ENCODE results near the gene CHERP.
A peak's percentile ranks its signal among the peaks of the same experiment; 100 is the strongest.
"Not testable (repeated sequence)": the region's sequence is repeated elsewhere in the genome, so short reads cannot be mapped to it uniquely, and the experiment has no call there.

Gene CHERP

GRCh38 chr19:16571822-16572331 is 29.6 kb upstream of the CHERP start:
- no peaks in the 10 kb centered on the region for H3K9me3 Mint-ChIP-seq
- peak in 2 of 3 experiments; percentile 35 to 37 for DNase-seq
- peaks cover 40 to 42% of the 10 kb centered on the region in 2 donors for H3K4me1 Mint-ChIP-seq (ENCODE audit: low read depth in 2 of 2)
- peak overlapping the region; percentile 94 to 99 for H3K4me3 Mint-ChIP-seq
- H3K36me3 Mint-ChIP-seq (ENCODE audit: insufficient read depth): peaks cover 67% of the 10 kb centered on the region
- ATAC-seq (replicated peaks): peak; percentile 51
- H3K27me3 Mint-ChIP-seq: no peaks in the 10 kb centered on the region
- H3K27ac Mint-ChIP-seq: peak overlapping the region; percentile 99 to 100

GRCh38 chr19:16571283-16571682 is 29.0 kb upstream of the CHERP start:
- peak overlapping the region; percentile 99 to 100 for H3K27ac Mint-ChIP-seq
- ATAC-seq (replicated peaks) (no peak), DNase-seq (no peak)
- H3K4me3 Mint-ChIP-seq: peak overlapping the region; percentile 94 to 99
- no peaks in the 10 kb centered on the region for H3K9me3 Mint-ChIP-seq
- H3K36me3 Mint-ChIP-seq (ENCODE audit: insufficient read depth): peaks cover 67% of the 10 kb centered on the region
- no peaks in the 10 kb centered on the region for H3K27me3 Mint-ChIP-seq
- H3K4me1 Mint-ChIP-seq (ENCODE audit: low read depth in 2 of 2): peaks cover 44 to 46% of the 10 kb centered on the region in 2 donors

- Mint-ChIP-seq H3K27ac (peak overlapping the region in 1 of 2 donors; percentile 84), H3K9me3 (no peaks in the 10 kb centered on the region), H3K4me3 (no peak overlapping the region), H3K27me3 (no peaks in the 10 kb centered on the region), H3K36me3 (ENCODE audit: insufficient read depth) (peaks cover 62% of the 10 kb centered on the region), H3K4me1 (ENCODE audit: low read depth in 2 of 2) (peaks cover 40 to 43% of the 10 kb centered on the region in 2 donors)
- ATAC-seq (replicated peaks) (no peak), DNase-seq (no peak)
Observed at GRCh38 chr19:16569609-16570320, 27.5 kb upstream of the CHERP start.

- Mint-ChIP-seq H3K36me3 (ENCODE audit: insufficient read depth) (peaks cover 64% of the 10 kb centered on the region), H3K27me3 (no peaks in the 10 kb centered on the region), H3K27ac (peak overlapping the region; percentile 95 to 97), H3K4me1 (ENCODE audit: low read depth in 2 of 2) (peaks cover 16 to 21% of the 10 kb centered on the region in 2 donors), H3K4me3 (peak overlapping the region; percentile 71 to 82), H3K9me3 (no peaks in the 10 kb centered on the region)
- no peak for DNase-seq
- ATAC-seq (replicated peaks): no peak
Observed at GRCh38 chr19:16566702-16567101, 24.5 kb upstream of the CHERP start.

- Mint-ChIP-seq H3K9me3 (no peaks in the 10 kb centered on the region), H3K4me3 (peak overlapping the region; percentile 71 to 82), H3K27ac (peak overlapping the region; percentile 95 to 97), H3K27me3 (no peaks in the 10 kb centered on the region), H3K4me1 (ENCODE audit: low read depth in 2 of 2) (peaks cover 12 to 17% of the 10 kb centered on the region in 2 donors), H3K36me3 (ENCODE audit: insufficient read depth) (peaks cover 65% of the 10 kb centered on the region)
- DNase-seq (peak; percentile 75 to 77 (median 77)), ATAC-seq (replicated peaks) (peak; percentile 100)
Observed at GRCh38 chr19:16566161-16566560, 23.9 kb upstream of the CHERP start.

GRCh38 chr19:16564842-16565241 is 22.6 kb upstream of the CHERP start:
- ATAC-seq (replicated peaks): no peak
- no peak for DNase-seq
- Mint-ChIP-seq H3K9me3 (no peaks in the 10 kb centered on the region), H3K27ac (peak overlapping the region in 1 of 2 donors; percentile 60), H3K36me3 (ENCODE audit: insufficient read depth) (peaks cover 64% of the 10 kb centered on the region), H3K27me3 (no peaks in the 10 kb centered on the region), H3K4me1 (ENCODE audit: low read depth in 2 of 2) (peaks cover 12 to 17% of the 10 kb centered on the region in 2 donors), H3K4me3 (no peak overlapping the region)

- no peaks in the 10 kb centered on the region for H3K27me3 Mint-ChIP-seq
- no peaks in the 10 kb centered on the region for H3K9me3 Mint-ChIP-seq
- H3K4me3 Mint-ChIP-seq: no peak overlapping the region
- ATAC-seq (replicated peaks) (no peak), DNase-seq (no peak)
- peaks cover 68% of the 10 kb centered on the region for H3K36me3 Mint-ChIP-seq (ENCODE audit: insufficient read depth)
- no peak overlapping the region for H3K27ac Mint-ChIP-seq
- peaks cover 8 to 11% of the 10 kb centered on the region in 2 donors for H3K4me1 Mint-ChIP-seq (ENCODE audit: low read depth in 2 of 2)
Observed at GRCh38 chr19:16562608-16563025, 20.4 kb upstream of the CHERP start.

GRCh38 chr19:16561382-16561781 is 19.1 kb upstream of the CHERP start:
- ATAC-seq (replicated peaks): no peak
- Mint-ChIP-seq H3K36me3 (ENCODE audit: insufficient read depth) (peaks cover 58% of the 10 kb centered on the region), H3K4me3 (no peak overlapping the region), H3K27me3 (no peaks in the 10 kb centered on the region), H3K27ac (peak overlapping the region in 1 of 2 donors; percentile 46), H3K4me1 (ENCODE audit: low read depth in 2 of 2) (peaks cover 3 to 5% of the 10 kb centered on the region in 2 donors), H3K9me3 (no peaks in the 10 kb centered on the region)
- DNase-seq: no peak

- Mint-ChIP-seq H3K27me3 (no peaks in the 10 kb centered on the region), H3K9me3 (no peaks in the 10 kb centered on the region), H3K27ac (peak overlapping the region in 1 of 2 donors; percentile 55), H3K36me3 (ENCODE audit: insufficient read depth) (peaks cover 53% of the 10 kb centered on the region), H3K4me1 (ENCODE audit: low read depth in 2 of 2) (peaks cover 0 to 2% of the 10 kb centered on the region in 2 donors), H3K4me3 (no peak overlapping the region)
- DNase-seq: no peak
- no peak for ATAC-seq (replicated peaks)
Observed at GRCh38 chr19:16559780-16560276, 17.6 kb upstream of the CHERP start.

- DNase-seq (no peak), ATAC-seq (replicated peaks) (no peak)
- Mint-ChIP-seq H3K27ac (no peak overlapping the region), H3K36me3 (ENCODE audit: insufficient read depth) (peaks cover 40% of the 10 kb centered on the region), H3K9me3 (no peaks in the 10 kb centered on the region), H3K4me3 (no peak overlapping the region), H3K27me3 (no peaks in the 10 kb centered on the region), H3K4me1 (ENCODE audit: low read depth in 2 of 2) (peaks cover 3% of the 10 kb centered on the region in 2 donors)
Observed at GRCh38 chr19:16554776-16555175, 12.5 kb upstream of the CHERP start.

- H3K27ac Mint-ChIP-seq; H3K4me3 Mint-ChIP-seq; H3K4me1 Mint-ChIP-seq (ENCODE audit: low read depth in 2 of 2); H3K9me3 Mint-ChIP-seq; ATAC-seq (replicated peaks); DNase-seq; H3K27me3 Mint-ChIP-seq: not testable (repeated sequence)
- H3K36me3 Mint-ChIP-seq (ENCODE audit: insufficient read depth): peaks cover 35% of the 10 kb centered on the region
Observed at GRCh38 chr19:16551902-16552301, 9.7 kb upstream of the CHERP start.

- H3K4me3 Mint-ChIP-seq: no peak overlapping the region
- peaks cover 33% of the 10 kb centered on the region for H3K36me3 Mint-ChIP-seq (ENCODE audit: insufficient read depth)
- H3K27me3 Mint-ChIP-seq: no peaks in the 10 kb centered on the region
- ATAC-seq (replicated peaks): no peak
- peak overlapping the region; percentile 38 to 55 for H3K27ac Mint-ChIP-seq
- no peaks in the 10 kb centered on the region for H3K9me3 Mint-ChIP-seq
- peaks cover 8% of the 10 kb centered on the region in 2 donors for H3K4me1 Mint-ChIP-seq (ENCODE audit: low read depth in 2 of 2)
- no peak for DNase-seq
Observed at GRCh38 chr19:16548956-16549355, 6.7 kb upstream of the CHERP start.

GRCh38 chr19:16544473-16545231 is 2.4 kb upstream of the CHERP start:
- Mint-ChIP-seq H3K9me3 (no peaks in the 10 kb centered on the region), H3K27ac (no peak overlapping the region), H3K4me3 (no peak overlapping the region), H3K4me1 (ENCODE audit: low read depth in 2 of 2) (peaks cover 23 to 24% of the 10 kb centered on the region in 2 donors), H3K27me3 (no peaks in the 10 kb centered on the region), H3K36me3 (ENCODE audit: insufficient read depth) (peaks cover 32% of the 10 kb centered on the region)
- DNase-seq: no peak
- no peak for ATAC-seq (replicated peaks)
